Measurements from ENCODE around the gene C1orf226.
"Not testable (repeated sequence)": the region's sequence is repeated elsewhere in the genome, so short reads cannot be mapped to it uniquely, and the experiment has no call there.

Gene C1orf226, protein sequence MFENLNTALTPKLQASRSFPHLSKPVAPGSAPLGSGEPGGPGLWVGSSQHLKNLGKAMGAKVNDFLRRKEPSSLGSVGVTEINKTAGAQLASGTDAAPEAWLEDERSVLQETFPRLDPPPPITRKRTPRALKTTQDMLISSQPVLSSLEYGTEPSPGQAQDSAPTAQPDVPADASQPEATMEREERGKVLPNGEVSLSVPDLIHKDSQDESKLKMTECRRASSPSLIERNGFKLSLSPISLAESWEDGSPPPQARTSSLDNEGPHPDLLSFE

DNA sequence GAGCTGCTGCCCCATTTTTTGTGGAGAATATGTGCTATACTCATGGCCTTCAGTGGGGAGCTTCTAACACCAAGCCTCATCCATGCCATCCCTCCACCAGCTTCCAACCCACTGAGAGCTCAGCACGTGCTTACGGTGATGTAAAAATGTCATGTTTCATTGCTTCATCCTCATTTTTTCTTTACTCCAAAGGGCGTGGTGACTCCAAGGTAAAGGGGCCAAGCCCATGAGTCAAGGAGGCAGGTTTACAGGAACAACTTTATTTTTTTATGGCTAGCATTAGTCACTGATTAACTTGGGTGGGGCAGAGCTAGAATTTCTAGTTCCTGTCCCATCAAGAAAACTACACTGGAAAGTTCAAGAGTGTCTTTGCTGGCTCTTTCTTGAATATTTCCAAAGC, at the start of gene C1orf226:
Gene C1orf226 (plus strand): TSS at position 346 of the 400 bp plus-strand sequence. CDS start 174 bp downstream, outside the sequence.
- DNase-seq (ENCODE audit: low read depth in 2 of 2, low spot score in 1 of 2): no peak

DNA sequence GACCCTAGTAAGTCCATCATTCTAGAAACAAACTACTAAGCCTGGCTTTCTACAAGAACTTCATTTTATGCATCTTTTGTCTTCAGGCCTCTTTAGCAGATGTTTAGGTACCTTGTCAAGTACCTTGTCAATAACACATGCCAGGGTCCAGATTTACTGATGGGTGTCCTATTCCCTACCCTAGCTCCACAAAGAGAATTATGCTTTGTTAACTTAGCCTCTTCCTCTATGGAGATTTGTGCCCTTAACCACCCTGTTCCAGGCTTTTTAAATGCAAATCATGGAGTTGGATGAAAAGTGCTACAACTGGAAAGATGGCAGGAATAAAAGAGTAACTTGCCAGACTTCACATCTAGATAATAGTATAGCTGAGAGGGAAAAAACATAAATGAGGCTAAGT, 47.5 kb upstream of the C1orf226 start:
- DNase-seq (ENCODE audit: low read depth in 2 of 2, low spot score in 1 of 2): no peak

DNA sequence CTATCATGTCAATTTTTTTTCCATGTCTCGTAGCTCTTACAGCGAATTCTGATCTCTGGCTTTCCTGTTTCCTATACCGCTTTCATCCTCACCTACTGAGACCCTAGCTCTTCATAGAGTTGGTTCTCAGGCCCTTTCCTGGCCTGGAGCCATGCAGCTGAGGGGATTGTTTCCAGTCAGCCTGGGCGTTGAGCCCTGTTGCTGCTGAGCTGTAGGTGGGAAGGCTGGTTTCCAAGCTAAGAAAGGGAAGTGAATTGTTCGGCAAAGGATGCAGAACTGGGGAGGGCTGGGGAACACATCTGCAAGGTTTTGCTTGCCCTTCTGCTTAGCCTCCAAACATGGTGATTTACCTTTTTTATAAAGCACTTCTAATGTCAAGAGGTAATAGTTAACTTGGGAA, 46.4 kb upstream of the C1orf226 start:
- no peak for DNase-seq (ENCODE audit: low read depth in 2 of 2, low spot score in 1 of 2)

DNA sequence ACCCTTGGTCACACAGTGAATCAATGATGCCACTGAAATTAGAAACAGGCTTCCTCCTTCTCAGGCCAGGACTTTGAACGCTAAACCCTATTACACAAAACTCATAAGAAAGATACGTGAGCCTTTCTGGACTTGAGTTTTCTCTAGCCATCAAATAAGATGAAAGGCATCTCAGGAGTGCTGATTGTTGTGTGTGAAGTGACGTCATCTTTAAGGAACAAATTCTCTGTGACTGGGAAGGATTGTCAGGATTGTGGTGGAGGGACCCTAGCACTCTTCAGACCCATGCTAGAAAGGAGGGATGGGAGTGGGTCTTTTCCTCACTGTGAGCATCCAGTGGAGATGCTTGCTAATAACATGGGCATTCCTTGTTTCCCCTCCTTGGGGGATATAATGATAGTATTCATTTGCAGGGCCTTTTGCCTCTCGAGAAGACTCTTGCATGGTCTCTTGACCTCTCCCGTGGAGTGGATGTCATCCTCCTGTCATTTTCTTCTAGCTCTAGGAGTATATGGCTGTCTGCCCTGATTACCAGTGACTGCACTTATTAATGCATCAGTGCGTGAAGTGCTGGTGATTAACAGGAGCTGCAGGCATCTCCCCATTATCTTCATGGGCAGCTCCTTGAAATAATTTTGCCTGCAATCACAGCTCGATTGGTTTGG, 44.8 kb upstream of the C1orf226 start:
- DNase-seq (ENCODE audit: low read depth in 2 of 2, low spot score in 1 of 2): no peak

DNA sequence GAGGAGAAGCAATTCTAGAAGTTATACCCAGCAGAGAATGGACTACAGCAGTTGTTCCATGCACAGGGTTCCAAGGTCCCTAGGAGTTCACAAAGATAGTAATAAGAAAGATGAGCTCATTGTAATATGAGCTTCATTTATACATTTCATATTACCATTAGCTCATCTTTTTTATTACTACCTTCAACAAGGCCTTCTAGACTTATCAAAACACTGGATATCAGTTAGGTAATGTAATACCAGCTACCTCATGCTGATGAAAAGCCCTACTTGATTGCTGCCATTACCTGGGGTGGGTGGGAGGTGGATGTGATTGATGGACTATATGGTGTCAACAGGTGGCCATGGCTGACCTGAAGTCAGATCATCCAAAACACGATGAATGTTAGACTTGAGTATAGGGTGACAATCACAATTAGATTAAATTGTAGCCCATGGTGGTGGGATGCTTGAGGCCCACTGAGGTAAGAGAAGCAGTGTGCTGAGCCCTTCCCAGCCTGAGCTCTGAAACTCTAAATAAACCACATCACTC, 39.0 kb upstream of the C1orf226 start:
- DNase-seq (ENCODE audit: low read depth in 2 of 2, low spot score in 1 of 2): no peak

DNA sequence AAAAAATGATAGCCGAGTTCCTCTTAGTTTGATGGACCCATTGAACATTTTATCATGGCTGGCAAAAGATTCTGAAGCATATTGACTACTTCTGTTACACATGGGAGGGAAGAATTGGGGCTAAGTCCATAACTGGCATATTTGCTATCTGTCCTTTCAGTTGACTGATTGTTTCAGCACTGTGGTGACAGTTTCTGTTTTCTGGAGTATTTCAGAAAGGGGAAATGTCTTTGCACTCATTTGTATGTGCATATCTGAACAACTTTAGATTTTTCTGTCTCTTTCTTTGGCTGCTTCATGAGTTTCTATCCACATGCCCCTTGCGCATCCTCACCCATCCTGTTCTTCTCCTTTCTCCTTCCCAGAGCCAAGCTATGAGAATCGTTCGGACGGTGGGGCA, 38.1 kb upstream of the C1orf226 start:
- DNase-seq (ENCODE audit: low read depth in 2 of 2, low spot score in 1 of 2): no peak

DNA sequence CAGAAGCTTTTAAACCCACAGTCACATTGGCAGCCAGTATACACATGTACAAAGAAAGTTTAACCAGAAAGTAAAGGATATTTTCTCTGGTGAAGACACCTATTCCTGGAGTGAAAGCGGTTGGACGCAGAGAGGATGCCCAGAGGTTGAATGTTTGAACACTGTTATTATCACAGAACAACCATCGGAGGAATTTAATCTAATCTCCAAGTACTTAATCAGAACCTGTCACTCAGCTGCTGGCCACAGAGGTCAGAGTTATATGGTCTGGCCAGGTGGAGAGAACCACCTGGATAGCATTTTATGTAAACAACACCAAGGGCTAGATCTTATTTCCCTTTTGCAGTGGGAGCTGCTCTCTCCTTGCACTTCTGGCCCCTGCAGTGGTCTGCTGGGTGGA, 34.2 kb upstream of the C1orf226 start:
- DNase-seq (ENCODE audit: low read depth in 2 of 2, low spot score in 1 of 2): no peak

DNA sequence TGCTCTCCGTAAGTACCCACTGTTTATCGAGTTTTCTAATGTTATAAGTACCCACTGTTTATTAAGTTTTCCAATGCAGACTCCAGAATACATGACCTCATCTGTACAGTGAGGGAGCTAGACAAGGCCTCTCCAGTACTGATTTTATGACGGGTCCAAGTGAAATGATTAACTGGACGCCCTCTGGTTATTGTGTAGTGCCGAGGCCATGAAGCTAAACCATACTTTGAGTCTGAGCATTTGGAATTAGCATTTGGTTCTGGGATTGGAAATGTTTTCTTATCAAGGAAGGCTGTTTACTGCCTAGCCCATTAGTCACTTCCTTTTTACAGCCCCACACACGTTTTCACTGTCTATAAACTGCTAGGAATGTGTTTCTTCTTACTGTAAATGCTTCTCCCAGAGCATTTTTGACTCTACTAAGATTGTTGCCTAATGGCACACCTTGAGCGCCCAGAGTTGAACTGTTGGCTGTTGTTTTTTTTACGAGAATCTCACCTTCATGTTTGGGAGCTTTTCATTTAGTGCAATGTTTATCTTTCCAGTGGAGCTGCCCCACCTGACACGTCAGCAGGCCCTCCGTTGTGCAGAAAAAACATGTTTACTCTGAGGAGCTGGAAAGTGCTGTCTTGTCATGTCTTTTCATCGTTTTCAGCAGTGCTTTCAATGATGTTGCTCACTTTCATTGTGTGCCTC, 31.7 kb upstream of the C1orf226 start:
- DNase-seq (ENCODE audit: low read depth in 2 of 2, low spot score in 1 of 2): no peak

DNA sequence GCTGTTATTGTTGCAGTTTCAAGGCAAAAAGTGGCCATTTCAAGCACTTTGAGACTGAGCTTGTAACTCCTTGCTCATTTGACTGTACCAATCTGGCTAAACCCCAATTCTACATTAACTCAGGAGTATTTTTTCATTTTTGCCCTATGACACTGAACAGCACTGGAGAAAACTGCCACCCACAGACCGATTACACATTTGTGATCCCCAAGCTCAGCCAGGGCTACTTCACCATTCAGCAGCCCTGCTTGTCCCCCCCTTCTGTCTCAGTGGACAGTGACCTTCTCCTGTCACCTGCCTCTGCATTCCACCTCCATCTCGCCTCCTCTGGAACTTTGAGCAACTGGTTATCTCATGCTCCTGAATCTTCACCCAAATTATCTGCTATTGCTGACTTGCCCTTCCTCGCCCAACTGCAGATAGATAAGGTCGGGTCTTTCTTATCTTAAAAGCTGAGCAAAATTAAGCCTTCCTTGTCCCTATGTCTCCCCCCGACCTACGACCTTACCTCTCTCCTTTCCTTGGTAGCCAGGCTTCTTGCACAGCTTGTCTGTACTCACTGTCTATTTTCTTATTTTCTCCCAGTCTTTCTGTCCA, 30.2 kb upstream of the C1orf226 start:
- DNase-seq (ENCODE audit: low read depth in 2 of 2, low spot score in 1 of 2): no peak

DNA sequence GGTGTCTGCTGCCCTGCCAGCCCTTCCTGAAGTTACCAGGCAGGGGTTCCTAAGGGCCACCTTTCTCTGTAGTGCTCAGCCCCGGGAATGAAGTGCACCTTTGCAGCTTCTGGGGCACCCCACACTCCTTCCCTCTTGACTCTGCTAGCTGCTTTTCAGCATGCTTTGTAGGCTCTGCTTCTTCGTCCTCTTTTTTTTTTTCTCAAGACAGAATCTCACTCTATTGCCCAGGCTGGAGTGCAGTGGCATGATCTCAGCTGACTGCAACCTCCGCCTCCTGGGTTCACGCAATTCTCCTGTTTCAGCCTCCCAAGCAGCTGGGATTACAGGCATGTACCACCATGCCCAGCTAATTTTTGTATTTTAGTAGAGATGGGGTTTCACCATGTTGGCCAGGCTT, 29.7 kb upstream of the C1orf226 start:
- DNase-seq (ENCODE audit: low read depth in 2 of 2, low spot score in 1 of 2): not testable (repeated sequence)

DNA sequence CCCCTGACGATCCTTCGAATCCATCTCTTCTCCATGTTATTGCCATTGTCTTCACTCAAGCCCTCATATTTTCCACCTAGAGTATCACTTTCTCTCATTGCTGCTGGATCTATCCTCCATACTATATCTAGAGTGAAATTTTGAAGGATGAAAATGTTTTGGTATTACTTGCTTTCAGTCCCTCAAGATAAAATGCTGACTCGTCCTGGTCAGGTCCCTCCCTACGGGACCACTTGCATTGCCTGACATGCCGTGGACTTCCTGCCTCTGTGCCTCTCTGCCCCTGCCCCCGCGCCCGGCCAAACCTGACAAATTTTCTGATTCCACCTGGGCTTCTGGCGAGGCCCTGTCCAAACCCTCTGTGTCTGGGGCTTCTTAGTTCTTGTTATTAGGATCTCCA, 28.4 kb upstream of the C1orf226 start:
- DNase-seq (ENCODE audit: low read depth in 2 of 2, low spot score in 1 of 2): no peak

DNA sequence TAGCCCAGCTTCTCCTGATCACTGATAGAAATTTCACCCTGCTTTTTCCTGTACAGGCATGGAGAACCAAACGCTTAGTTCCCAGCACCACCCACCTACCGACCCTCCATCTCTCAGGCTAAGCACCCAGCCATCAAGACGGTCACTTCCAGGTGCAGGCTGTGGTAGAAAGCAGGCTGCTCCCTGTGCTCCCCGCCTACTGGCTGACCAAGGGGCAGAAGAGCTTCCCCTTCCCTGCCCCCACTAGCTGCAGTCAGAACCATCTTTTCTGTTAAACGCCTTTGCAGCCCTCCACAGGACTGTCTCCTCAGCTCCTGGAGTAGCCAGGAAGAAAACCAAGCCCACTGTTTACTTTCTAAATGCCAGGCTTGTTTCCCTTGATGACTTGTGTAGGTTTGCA, 27.8 kb upstream of the C1orf226 start:
- DNase-seq (ENCODE audit: low read depth in 2 of 2, low spot score in 1 of 2): no peak

DNA sequence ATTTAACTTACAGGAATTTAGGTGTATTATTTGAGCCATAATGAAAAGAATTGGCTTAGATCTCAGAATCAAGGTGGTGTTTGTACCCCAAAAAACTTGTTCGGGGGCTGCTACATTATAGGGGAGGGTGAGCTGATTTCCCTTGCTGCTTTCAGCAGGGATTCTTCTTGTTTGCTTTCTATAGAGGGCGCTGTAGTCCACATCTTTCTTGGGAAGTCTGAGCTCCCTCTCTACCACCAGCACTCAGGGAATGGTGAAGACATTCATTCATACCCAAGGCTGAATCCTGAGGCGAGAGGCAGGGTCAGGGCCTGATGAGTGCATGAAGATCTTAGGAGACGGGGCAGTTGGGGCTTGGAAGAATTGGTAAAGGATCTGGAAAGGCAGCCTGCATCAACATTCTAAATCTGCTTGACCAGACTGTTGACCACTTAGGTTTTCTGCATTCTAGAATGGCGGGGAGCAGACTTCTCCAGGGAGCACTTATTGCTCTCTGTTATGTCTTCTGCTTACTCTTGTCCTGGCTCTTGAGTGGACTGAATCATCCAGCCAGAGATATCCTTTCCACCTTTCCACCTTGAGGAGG, 23.8 kb upstream of the C1orf226 start:
- no peak for DNase-seq (ENCODE audit: low read depth in 2 of 2, low spot score in 1 of 2)

DNA sequence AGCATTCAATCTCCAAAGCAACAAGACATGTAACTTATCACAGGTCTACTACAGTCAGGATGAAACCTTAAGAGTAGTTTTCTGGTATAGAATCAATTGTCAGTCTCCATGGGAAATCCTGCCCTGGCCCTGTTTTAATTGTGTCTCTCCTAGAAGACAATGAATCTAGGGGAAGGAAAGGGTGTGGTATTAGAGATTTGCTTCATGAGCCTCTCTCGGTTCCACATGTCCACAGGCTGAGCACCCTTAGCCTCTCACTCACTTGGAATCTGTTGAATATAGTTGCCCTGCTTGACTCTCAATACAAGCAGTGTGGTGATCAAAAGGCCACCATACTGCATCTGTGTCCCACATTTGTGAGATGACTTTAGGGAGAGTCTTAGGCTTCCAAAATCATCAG, 22.6 kb upstream of the C1orf226 start:
- DNase-seq (ENCODE audit: low read depth in 2 of 2, low spot score in 1 of 2): no peak

DNA sequence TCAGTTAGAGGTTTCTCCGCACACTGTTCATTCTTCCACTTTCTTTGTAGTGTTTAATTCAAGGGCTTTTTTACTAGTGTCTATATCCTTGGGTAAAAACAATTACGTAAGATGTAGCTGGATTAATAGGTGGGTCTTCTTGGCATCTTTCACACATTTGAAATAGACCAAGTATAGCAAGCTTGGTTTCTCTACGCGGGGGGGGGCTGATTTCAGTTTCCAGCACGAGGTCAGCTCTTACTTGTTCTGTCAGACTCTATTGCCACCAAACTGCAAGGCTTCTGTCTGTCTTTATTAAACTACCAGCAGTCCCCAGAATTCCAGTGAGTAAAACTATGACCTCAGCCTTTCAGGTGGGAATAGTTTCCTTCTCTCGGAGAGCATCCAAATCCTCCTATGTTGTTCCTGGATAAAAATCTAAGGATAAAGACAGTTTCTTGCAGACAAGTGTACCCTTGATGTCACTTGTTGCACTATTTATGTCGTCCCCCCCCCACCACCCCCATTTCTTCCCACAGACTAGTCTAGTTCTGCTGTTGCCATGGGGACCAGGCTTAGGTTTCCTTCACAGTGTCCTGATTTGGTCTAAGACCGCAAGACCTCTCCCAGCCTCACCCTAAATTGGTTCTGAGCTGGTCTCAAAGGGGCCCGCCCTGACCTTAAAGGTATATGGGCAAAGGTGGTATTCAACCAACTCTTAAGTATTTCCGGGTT, 21.8 kb upstream of the C1orf226 start:
- no peak for DNase-seq (ENCODE audit: low read depth in 2 of 2, low spot score in 1 of 2)

DNA sequence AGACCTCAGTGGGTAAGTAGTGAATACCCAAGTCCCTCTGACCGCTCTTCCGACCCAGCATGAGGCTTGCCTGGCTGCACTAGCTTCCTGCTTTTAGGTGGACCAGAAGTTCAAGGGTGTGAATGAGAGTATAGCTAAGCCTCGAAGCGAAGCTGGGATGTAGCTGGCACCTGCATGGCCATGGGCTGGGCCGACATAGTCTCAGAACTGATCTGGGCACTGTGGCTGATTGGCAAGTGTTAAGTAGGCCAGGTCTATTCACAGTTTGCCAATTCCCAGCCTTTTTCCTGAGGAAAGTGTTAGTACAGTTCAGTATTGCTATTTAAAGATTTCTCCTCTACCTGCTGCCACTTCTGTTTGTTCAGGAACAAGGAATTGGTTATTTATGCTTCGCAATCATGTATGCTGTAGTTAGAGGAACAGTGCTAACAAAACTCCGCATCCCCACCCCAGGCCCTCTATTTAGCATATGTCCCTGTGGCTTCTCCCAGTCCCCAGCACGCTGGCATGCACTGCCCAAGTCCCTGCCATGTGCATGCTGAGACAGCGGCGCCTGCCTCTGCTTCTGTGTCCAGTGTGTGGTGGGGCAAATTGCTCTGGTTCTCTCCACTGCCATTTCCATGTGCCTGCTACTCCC, 21.2 kb upstream of the C1orf226 start:
- no peak for DNase-seq (ENCODE audit: low read depth in 2 of 2, low spot score in 1 of 2)

DNA sequence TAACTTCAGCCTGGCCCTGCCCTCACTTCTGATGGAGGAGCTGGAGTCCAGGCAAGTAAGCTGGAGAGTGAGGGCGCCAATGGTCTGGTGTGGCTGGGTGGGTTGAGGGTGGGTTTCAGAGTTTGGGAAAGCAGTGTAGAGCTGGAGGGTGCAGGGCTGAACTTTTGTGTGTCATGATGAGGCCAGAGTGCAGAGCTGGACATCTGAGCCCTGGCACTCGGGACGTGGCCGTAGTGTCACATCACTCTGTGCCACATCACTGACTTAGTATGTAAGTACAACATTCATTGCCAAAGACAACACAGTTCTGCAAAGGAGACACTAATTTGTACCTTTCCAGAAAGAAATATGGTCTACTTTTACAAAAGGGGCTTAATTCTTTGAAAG, 20.7 kb upstream of the C1orf226 start:
- DNase-seq (ENCODE audit: low read depth in 2 of 2, low spot score in 1 of 2): no peak

DNA sequence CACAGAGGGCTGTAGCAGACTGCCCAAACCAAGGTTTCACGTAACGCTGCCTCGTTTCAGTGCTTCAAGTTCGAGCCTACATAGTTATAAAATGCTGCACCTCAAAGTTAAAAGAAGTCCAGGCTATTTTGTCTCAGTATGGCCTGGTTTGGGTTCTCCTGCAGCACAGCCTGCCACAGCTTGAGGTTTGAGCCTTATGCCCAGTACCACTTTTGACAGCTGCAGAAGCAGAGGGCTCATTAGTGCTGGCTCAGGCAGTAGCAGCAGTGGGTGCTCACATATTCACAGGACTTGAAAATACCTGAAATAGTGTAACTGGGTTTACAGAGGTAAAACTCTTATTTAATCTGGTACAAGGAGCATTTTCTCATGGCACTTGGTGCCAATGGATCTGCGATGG, 20.2 kb upstream of the C1orf226 start:
- no peak for DNase-seq (ENCODE audit: low read depth in 2 of 2, low spot score in 1 of 2)

DNA sequence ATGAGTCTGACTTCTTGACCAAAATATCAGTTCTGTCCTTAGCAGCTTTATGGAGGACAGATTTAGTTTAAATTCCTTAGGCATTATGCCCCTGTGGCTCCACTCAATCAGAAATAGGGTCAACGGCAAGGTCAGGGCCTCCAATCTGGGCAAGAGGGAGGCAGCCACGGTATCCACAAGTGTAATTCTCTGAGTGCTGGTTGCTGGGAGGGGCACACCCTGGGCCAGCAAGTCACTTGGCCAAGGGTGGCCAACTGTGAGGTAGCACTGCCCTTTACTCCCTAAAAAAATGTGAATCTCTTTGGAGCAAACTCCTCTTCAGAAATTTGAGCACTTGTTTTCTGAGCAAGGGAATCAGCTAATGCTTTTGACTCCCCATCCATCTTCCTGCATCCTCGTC, 17.7 kb upstream of the C1orf226 start:
- DNase-seq (ENCODE audit: low read depth in 2 of 2, low spot score in 1 of 2): no peak

DNA sequence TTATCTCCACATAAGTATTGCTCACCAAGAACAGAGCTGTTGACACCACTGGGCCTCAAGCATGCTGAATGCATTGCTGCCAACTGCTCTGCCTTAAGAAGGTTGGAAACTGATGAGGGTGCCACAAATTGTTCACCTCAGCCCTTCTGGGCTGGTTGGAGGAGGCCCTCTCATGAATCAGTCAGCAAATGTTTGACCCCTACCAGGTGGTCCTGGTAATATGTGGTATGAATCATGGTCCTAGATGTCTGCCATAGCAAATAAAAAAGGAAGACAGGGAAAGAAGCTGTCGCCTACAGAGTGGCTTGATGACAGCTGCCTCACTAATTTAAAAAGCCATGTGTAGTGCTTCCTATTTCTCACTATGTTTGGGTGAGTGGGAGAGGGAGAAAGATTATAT, 17.0 kb upstream of the C1orf226 start:
- DNase-seq (ENCODE audit: low read depth in 2 of 2, low spot score in 1 of 2): no peak

All from stimulated activated CD8-positive, alpha-beta memory T cell treated with anti-CD3 and anti-CD28 coated beads, Interleukin-4, amount 100 ng/mL, for 1 hour (primary cell).